Measurements from ENCODE around the gene EEF1AKMT2. TPM values are rescaled to one million over a fixed set of nuclear protein-coding genes. Genes with fewer than 3 reads are reported as not detected.

EEF1AKMT2 gene
- total RNA-seq, 1 donor from 2014 or later, result 23.0 TPM

DNA sequence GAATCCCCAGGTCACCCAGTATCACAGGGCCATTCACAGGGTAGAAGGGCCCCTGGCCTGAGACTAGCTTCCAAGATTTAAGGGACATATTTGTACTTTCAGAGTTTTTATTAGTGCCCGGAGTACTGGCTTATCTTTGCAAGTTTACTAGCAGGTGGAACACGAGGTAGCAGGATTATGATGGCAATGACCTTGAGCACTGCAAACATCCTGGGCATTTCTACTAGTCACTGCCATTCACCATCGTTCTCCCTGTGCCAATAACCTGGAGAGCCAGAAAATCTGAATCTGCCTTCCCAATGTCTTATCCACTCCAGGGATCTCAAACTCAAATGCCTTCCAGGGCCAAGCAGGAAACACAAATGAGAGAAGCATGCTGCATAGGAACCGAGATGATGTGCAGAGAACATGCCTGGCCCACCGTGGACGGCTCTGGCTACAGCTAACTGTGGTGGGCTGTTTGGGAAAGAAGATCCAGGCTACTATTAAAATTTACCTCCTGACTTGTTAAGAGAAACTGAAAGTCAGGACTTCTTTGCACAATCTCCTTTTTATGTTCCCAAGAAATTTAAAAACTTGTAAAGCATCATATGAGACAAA is 64.2 kb downstream of the EEF1AKMT2 start:
- H3K4me1 Mint-ChIP-seq, result peaks cover 38% of the 10 kb centered on the region
- H3K4me3 Mint-ChIP-seq, result no peak overlapping the region
- H3K9me3 Mint-ChIP-seq, result no peaks in the 10 kb centered on the region
- peaks cover 6% of the 10 kb centered on the region for H3K36me3 Mint-ChIP-seq
- no peaks in the 10 kb centered on the region for H3K27me3 Mint-ChIP-seq (ENCODE audit: low read depth)
- peak overlapping the region; percentile 62 for H3K27ac Mint-ChIP-seq
- no peak for DNase-seq (ENCODE audit: low spot score in 2 of 2, unreplicated experiment in 2 of 2)
- TF ChIP-seq, protein P1, sequence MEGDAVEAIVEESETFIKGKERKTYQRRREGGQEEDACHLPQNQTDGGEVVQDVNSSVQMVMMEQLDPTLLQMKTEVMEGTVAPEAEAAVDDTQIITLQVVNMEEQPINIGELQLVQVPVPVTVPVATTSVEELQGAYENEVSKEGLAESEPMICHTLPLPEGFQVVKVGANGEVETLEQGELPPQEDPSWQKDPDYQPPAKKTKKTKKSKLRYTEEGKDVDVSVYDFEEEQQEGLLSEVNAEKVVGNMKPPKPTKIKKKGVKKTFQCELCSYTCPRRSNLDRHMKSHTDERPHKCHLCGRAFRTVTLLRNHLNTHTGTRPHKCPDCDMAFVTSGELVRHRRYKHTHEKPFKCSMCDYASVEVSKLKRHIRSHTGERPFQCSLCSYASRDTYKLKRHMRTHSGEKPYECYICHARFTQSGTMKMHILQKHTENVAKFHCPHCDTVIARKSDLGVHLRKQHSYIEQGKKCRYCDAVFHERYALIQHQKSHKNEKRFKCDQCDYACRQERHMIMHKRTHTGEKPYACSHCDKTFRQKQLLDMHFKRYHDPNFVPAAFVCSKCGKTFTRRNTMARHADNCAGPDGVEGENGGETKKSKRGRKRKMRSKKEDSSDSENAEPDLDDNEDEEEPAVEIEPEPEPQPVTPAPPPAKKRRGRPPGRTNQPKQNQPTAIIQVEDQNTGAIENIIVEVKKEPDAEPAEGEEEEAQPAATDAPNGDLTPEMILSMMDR (IDR thresholded peaks at IDR 0.05; ENCODE audit: unreplicated experiment), result no peak

DNA sequence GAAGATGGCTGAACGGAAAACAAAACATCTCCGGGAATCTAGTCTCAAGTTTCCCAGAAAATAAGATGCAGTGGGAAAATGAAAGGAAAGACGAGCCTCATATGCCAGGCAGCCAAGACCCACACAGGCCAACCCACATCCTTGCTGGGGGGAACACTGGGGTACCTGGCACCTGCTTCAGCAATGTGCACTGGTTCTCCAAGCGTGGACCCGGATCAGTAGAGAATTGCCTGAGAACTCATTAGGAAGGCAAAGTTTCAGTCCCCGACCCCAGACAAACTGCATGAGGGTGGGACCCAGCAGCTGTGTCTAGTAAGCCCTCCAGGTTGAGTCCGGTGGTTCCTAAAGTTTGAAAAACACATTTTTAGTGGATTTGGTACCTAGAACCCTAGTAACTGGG is 65.9 kb downstream of the EEF1AKMT2 start:
- Mint-ChIP-seq H3K9me3 (no peaks in the 10 kb centered on the region), H3K4me3 (no peak overlapping the region), H3K36me3 (peaks cover 6% of the 10 kb centered on the region), H3K27me3 (ENCODE audit: low read depth) (no peaks in the 10 kb centered on the region), H3K27ac (no peak overlapping the region), H3K4me1 (peaks cover 46% of the 10 kb centered on the region)
- TF ChIP-seq, protein P1 (IDR thresholded peaks at IDR 0.05; ENCODE audit: unreplicated experiment), result no peak
- no peak for DNase-seq (ENCODE audit: low spot score in 2 of 2, unreplicated experiment in 2 of 2)

GRCh38 chr10:124725171-124725631 is 66.5 kb downstream of the EEF1AKMT2 start:
- H3K4me1 Mint-ChIP-seq, result peaks cover 46% of the 10 kb centered on the region
- H3K27ac Mint-ChIP-seq, result peak overlapping the region; percentile 67
- no peaks in the 10 kb centered on the region for H3K27me3 Mint-ChIP-seq (ENCODE audit: low read depth)
- TF ChIP-seq, protein P1 (IDR thresholded peaks at IDR 0.05; ENCODE audit: unreplicated experiment), result no peak
- H3K36me3 Mint-ChIP-seq, result peaks cover 6% of the 10 kb centered on the region
- no peak for DNase-seq (ENCODE audit: low spot score in 2 of 2, unreplicated experiment in 2 of 2)
- H3K9me3 Mint-ChIP-seq, result no peaks in the 10 kb centered on the region
- no peak overlapping the region for H3K4me3 Mint-ChIP-seq

DNA sequence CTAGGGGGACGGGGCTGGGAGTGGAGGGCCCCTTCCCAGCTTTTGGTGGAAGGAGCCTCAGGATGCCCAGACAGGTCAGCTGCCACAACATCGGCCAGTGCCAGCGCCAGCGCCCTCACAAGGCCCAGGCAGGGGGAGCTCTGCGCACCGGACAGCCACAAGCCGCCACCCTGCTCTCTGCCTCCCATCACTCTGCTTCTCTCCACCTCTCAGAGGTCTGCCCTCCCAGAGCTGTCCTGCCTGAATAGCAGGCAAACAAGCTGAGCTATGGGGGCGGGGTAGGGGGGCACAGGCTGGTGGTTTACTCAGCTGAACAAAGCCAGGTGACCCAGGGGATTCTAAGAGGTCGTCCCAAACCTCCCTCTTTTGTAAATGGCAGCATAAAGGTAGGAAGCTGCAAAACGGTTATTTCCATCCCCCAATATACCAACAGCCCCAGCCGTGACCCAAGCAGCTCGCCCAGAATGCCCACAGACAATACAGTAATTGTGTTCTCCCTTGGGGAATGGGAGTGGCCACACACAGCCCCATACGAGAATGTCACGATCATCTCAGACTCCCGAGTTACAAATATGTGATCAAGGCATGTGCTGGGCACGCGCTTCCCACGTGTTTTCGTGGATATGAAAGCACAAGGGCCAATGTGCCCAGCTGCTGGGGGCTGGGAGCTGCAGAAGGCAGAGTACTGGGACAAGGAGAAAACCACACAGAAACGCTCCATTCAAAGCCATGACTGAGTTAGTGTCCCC is 67.2 kb downstream of the EEF1AKMT2 start:
- Mint-ChIP-seq H3K36me3 (peaks cover 6% of the 10 kb centered on the region), H3K4me3 (no peak overlapping the region), H3K27ac (peak overlapping the region; percentile 67)

DNA sequence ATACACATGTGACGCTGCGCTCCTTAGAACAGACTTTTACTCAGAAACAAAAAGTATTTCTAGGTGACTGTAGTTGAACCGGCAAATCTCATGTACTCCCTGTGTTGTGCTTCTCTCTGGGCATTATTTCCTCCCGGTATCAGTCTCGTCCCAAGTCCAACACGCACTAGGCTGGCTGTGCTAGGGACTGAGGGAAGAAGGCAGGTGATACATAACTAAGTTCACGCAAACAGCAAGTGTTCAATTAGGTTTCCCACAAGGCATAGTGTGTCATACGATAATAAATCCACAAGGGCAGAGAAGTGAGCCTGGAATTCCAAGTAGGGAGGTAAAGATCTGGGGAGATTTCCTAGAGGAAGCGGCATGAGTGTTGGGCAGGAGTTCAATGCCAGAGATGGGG is 67.9 kb downstream of the EEF1AKMT2 start:
- Mint-ChIP-seq H3K36me3 (peaks cover 6% of the 10 kb centered on the region), H3K9me3 (no peaks in the 10 kb centered on the region), H3K4me1 (peaks cover 49% of the 10 kb centered on the region), H3K27ac (peak overlapping the region; percentile 68), H3K4me3 (no peak overlapping the region), H3K27me3 (ENCODE audit: low read depth) (no peaks in the 10 kb centered on the region)
- TF ChIP-seq, protein P1 (IDR thresholded peaks at IDR 0.05; ENCODE audit: unreplicated experiment), result no peak
- no peak for DNase-seq (ENCODE audit: low spot score in 2 of 2, unreplicated experiment in 2 of 2)

More for the DNA sequence above, 67.2 kb downstream of the EEF1AKMT2 start:
- H3K9me3 Mint-ChIP-seq, result no peaks in the 10 kb centered on the region
- H3K4me1 Mint-ChIP-seq, result peaks cover 46% of the 10 kb centered on the region
- no peak for DNase-seq (ENCODE audit: low spot score in 2 of 2, unreplicated experiment in 2 of 2)
- TF ChIP-seq, protein P1 (IDR thresholded peaks at IDR 0.05; ENCODE audit: unreplicated experiment), result no peak
- H3K27me3 Mint-ChIP-seq (ENCODE audit: low read depth), result no peaks in the 10 kb centered on the region
